HG03520 (cell line): Measurements from ENCODE around the gene ZNF331.
A peak's percentile ranks its signal among the peaks of the same experiment; 100 is the strongest.
"Not testable (repeated sequence)": the region's sequence is repeated elsewhere in the genome, so short reads cannot be mapped to it uniquely, and the experiment has no call there.

ENCODE experiments used
- ATAC-seq: cut with Tn5 transposase; IDR thresholded peaks from one replicate; pipeline ENCODE4 v1.9.1; 2021; ENCODE audit warnings: mild to moderate bottlenecking, moderate library complexity; ENCODE audit not compliant: unreplicated experiment

The ZNF331 gene

GRCh38 chr19:53537521-53538377 is at the start of gene ZNF331:
Gene ZNF331, plus strand, starts transcription at chr19:53538145. Its CDS starts 31,232 bp downstream, at chr19:53569377.
- peak; percentile 75 for ATAC-seq

GRCh38 chr19:53492153-53492552 is 45.8 kb upstream of the ZNF331 start:
- no peak for ATAC-seq

GRCh38 chr19:53497311-53498023 is 40.5 kb upstream of the ZNF331 start:
- ATAC-seq = not testable (repeated sequence)

- ATAC-seq = not testable (repeated sequence)
Observed at GRCh38 chr19:53498024-53498395, 39.9 kb upstream of the ZNF331 start.

- ATAC-seq = not testable (repeated sequence)
Observed at GRCh38 chr19:53503151-53503550, 34.8 kb upstream of the ZNF331 start.

- ATAC-seq = not testable (repeated sequence)
Observed at GRCh38 chr19:53503671-53504364, 34.1 kb upstream of the ZNF331 start.

GRCh38 chr19:53504365-53504703 is 33.6 kb upstream of the ZNF331 start:
- ATAC-seq = not testable (repeated sequence)

- no peak for ATAC-seq
Observed at GRCh38 chr19:53504885-53505284, 33.1 kb upstream of the ZNF331 start.

GRCh38 chr19:53506728-53507127 is 31.2 kb upstream of the ZNF331 start:
- no peak for ATAC-seq

GRCh38 chr19:53507523-53508442 is 30.2 kb upstream of the ZNF331 start:
- ATAC-seq = no peak

- no peak for ATAC-seq
Observed at GRCh38 chr19:53509443-53509842, 28.5 kb upstream of the ZNF331 start.

- no peak for ATAC-seq
Observed at GRCh38 chr19:53509845-53510244, 28.1 kb upstream of the ZNF331 start.

- no peak for ATAC-seq
Observed at GRCh38 chr19:53511357-53511756, 26.6 kb upstream of the ZNF331 start.

GRCh38 chr19:53511933-53512374 is 26.0 kb upstream of the ZNF331 start:
- no peak for ATAC-seq

GRCh38 chr19:53515047-53515446 is 22.9 kb upstream of the ZNF331 start:
- ATAC-seq = not testable (repeated sequence)

GRCh38 chr19:53517114-53517741 is 20.7 kb upstream of the ZNF331 start:
- no peak for ATAC-seq

- ATAC-seq = no peak
Observed at GRCh38 chr19:53518121-53518520, 19.8 kb upstream of the ZNF331 start.

GRCh38 chr19:53518716-53519115 is 19.2 kb upstream of the ZNF331 start:
- ATAC-seq = no peak

- ATAC-seq = no peak
Observed at GRCh38 chr19:53519446-53519845, 18.5 kb upstream of the ZNF331 start.

- ATAC-seq = no peak
Observed at GRCh38 chr19:53520163-53520546, 17.8 kb upstream of the ZNF331 start.
